Epidermal melanocyte (primary cell): ENCODE measurements around the gene UGT1A6.

Experiments
- DNase-seq: peaks from one replicate; pipeline ENCODE4 v3.0.0; 2011; ENCODE audit warnings: low spot score; ENCODE audit not compliant: insufficient read length

UGT1A6 gene

DNA sequence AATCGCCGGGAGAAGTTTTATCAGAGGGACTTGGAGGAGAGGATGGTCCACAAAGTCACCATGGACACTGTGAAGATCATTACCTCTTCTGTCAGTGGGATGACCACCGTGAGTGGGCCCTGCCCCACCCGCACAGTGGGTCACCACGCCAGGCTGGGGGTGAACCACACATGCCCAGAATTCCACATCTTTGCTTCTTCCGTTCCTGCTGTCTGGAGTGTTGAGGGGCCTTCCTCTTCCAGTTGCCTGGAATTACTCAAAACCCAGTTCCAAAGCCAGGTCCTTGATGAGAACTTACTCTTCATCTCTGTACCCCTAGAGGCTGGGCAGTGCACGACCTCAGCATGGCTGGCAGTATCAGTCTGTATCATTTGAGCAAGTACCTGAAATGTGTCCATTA, 107.5 kb downstream of the UGT1A6 start:
- no peak for DNase-seq

DNA sequence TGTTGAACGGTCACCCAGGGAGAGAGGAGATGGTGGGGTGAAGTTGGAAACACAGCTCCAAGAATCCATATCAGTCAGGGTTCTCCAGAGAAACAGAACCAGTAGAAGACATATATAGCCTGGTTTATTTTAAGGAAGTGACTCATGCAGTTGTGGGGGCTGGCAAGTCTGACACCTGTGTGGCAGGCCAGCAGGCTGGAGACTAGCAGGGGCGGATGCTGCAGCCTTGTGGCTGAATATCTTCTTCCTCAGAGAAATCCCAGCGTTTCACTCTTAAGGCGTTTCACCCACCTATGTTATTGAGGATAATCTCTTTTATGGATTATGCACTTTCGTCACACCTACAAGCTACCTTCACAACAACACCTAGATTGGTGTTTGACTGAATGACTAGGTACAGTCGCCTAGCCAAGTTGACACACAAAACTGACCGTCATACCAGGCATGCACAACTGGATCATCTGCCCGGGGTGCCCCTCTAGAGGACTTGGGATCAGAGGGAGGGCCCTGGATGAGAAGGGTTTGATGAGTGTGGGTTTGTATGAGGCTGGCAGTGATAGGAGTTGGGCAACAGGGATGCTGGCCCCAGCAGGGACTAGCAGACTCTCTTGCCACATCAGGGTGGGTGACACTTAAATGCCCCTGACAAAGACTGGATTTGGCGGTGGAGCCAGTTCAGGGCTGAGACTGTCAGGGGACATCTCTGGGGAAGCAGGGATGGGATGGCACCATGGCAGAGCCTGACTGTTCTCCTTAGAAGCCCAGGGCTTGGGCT, 108.9 kb downstream of the UGT1A6 start:
- no peak for DNase-seq

GRCh38 chr2:233802132-233802815, 109.6 kb downstream of the UGT1A6 start:
- DNase-seq = no peak

DNA sequence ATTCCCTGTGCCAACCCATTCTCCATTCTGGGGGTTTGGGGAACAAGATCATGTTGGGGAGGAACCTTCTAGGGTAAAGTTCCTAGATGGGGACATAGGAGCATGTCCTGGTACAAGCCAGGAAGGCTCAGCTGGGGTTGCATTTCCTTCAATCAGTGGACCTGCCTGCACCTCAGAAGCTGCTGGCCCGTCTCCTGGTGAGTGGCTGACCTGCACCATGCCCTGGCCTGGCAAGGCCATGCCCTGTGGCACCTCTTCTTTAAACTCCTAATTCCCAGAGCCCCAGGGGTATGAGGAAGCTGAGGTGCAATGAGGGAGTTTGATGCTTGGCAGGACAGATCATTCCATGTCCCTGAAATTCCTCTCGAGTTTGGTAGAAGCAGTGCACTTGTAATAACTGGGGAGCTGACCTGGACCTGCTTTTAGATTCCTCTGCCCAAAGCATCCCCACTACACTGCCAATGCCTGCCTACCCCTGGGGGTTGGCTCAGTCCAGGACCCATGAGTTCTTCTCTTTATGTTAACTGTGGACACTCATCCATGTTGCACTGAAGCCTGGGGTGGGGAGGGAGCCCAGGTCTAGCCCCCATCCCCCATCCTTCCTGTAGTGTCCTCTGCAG, 110.7 kb downstream of the UGT1A6 start:
- DNase-seq = no peak

DNA sequence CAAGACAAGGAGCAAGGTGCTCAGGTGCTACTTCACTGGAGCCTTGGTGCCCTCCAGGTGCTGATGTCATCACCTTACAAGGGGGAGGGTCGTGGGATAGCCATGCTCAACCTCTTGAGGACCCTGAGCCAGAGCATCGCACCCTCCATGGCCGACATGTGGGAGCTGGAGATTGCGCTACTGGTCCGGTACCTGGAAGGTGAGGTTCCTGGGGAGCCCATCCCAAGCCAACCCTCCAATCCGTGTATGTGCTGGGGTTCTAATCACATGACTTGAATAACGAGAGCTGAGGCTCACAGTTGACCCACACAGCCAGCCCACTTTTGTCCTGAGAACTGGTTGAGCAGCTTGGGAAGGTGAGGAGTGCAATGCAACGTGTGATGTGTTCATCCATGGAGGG, 111.3 kb downstream of the UGT1A6 start:
- no peak for DNase-seq

DNA sequence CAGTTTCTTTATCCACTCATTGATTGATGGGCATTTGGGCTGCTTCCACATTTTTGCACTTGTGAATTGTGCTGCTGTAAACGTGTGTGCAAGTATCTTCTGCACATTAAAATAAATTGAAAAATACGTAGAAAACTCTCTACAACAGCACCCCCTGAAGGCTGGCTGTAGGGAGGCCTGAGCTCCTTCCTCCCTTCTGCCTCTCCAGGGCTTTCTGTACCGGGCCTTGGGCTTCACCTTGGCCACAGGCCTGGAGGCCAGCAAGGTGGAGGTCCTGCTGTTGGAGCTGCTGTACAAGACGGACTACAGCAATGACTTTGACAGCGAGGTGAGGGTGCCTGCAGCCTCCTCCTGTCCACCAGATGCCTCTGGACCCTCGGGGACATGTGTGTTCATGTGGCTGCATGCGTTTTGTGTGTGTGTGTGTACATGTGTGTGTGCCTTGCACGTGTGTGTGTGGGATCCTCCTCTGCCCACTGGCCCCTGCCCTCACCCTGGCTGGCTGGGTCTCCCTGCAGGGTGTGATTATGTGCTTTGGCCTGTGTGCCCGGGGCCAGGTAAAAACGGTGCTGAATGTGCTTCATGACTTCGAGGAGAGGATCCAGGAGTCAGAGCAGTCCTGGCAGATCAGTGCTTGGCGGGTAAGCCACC, 114.7 kb downstream of the UGT1A6 start:
- no peak for DNase-seq

- no peak for DNase-seq
These were observed 115.6 kb downstream of the UGT1A6 start for GRCh38 chr2:233807966-233808935.

GRCh38 chr2:233810385-233810784, 117.7 kb downstream of the UGT1A6 start:
- DNase-seq = no peak

DNA sequence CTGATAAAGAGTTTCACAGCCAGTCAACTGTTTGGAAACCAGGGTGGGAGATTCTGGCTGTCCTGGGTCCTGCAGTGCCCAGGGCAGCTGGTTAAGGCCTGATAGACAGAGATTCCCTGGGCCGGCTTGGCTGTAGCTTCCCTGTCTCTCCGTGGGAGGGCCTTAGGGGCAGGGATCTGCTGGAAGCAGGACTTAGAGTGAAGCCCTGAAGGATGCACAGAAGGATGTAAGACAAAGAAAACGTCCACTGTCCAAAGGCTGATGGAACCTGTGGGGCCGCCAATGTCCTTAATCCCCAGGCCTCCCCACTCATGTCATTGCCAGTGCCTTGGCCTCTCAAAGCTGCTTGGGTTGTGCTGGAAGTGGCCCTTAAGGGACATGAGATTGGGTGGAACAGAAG, 118.4 kb downstream of the UGT1A6 start:
- DNase-seq = no peak

GRCh38 chr2:233811732-233812131, 119.0 kb downstream of the UGT1A6 start:
- DNase-seq = no peak

DNA sequence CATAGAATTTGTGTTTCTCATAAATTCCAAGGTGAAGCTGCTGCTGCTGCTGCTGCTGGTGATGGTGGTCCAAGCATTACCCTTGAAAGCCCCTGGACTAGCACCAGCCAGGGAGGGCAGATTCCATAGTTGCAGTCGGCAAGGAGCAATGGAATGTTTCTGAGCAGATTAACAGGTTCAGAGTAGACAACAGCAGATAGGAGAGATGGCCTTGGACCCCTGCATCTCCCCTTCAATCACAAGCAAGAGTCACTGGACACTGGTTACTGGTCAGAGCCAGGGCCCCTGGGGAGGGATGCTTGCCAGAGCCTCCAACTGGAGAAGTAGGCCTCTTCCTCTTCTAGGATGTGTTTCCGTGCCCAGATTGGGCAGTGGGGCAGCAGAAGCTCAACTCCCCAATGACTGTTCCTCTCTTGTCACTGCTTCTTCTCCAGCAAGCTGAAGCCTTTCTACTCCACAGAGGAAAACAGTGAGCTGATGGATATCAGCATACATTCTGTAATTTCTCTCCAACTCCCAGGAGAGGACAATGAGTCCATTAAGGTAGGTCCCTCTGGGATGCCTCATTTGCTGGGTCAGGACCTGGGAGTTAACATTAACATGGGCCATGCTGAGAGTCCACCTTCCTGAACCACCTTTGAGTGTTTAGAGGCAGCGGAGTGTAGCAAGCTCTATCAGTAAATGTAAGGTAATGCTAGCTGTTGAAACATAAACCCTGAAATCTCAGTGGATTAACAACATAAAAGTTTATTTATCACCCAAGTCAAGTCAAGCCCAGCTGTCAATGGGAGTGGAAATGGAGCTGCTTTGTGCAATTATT, 120.8 kb downstream of the UGT1A6 start:
- DNase-seq = no peak

DNA sequence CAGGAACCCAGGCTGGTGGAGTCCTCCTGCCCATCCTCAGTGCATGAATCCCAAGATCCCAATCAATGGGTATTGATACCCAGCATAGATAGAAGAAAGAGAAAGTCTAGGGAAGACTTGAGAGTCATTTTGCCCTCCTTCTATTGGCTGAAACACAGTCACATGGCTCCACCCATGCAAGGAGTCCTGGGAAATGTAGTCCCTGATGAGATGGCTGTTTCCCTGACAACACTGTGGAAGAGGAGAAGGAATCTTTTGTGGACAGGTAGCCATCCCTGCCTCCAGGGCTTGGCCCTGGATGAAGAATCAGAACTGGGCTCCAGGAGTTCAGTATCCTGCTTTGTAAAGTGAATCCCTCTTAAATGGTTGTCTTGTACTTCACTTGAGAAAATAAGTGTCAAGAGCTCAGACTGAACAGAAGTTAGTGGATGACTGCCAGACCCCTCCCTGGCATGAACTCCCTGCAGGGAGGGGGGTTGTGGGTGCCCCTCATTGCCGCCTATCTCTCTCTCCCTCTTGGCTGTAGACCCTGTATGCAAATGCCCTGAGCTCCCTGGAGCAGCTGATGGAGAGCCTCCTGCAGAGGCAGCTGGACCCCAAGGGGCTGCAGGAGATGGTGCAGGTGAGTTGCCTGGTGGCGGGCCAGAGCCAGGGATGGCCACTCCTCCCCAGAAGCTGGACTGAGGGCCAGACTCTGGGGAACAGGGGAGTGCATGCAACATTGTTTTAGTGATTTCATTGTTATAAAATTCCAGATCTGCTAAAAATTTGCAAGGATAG, 121.6 kb downstream of the UGT1A6 start:
- no peak for DNase-seq

DNA sequence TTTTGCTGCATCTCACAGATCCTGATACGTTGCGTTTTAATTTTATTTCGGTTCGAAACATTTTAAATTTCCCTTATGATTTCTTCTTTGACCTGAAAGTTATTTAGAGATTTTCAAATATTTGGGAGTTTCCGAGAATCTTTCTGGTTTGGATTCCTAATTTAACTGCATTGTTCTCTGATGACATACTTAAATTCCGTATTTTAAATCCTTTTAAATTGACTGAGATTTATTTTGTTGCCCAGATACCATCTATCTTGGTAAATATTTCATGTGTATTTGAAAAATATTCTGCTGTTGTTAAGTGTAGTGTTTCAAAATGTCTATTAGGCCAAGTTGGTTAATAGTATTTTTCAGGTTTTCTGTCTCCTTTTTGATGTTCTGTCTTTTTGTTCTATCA, 123.2 kb downstream of the UGT1A6 start:
- no peak for DNase-seq

DNA sequence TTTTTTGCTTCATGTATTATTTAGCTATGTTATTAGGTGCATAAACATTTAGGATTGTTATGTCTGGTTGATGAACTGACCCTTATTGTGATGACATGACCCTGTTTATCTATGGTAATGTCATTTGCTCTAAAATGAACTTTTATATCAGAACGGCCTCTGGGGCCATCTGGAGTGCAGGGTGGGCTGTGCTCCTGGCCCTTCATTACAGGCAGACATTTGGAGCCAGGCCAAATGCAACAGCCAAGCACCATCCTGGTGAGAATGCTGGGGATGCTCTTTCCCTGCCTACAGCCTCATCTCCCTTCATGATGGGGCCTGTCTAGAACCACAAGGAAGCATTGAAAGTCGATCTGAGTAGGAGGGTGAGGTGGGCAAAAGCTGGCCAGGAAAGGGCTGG, 123.6 kb downstream of the UGT1A6 start:
- no peak for DNase-seq

DNA sequence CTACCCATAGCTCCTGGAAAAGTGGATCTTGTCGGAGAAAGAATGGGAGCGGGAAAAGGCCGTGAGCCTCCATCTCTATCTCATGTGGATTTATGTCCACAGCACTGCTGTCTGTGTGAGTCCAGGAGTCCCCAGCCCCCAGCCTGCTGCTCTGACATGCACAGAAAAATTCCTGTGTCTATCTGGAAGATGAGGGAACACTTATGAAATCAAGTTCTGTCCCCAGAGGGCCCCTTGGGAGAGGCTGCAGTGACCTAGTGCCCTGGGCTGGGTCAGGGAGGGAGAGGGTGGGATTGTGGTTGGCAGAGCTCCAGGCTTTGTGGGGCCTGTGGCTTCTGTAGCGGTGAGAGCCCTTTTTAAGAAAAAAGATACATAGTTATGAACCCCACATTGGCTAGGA, 124.1 kb downstream of the UGT1A6 start:
- no peak for DNase-seq

DNA sequence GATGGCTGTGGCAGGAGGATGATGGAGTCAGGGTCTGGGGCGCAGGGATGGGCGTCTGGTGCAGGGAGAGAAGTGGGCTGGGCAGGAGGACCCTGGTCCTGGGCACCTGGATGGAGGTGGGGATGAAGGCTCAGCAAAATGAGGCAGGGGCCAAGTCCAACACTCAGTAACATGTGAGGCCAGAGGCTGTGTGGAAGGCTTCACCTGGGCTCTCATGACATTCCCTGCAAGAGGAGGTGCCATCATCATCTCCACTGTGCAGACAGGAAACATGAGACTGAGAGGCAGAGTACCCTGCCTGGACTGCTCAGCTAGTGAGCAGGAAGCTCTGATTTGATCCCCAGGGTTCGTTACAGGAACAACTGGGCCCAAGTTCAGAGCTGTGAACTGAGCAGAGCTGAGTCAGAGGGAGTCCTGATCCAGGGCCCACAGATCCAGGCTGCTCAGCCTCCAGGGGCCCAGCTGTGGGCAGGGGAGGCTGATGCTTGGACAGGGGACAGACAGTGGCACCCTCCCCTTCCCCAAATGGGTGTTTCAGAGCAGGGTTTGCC, 124.7 kb downstream of the UGT1A6 start:
- DNase-seq = no peak

GRCh38 chr2:233817995-233818638, 125.4 kb downstream of the UGT1A6 start:
- no peak for DNase-seq
